B cell (primary cell): ENCODE results near the gene AFG3L2.

Experiments used
- CTCF ChIP-seq: fragments of 200-600 bp; IDR thresholded peaks from one replicate; pipeline ENCODE4 v1.8.0; 2022; ENCODE audit warnings: antibody characterized with exemption, mild to moderate bottlenecking
- EZH2 ChIP-seq: IDR thresholded peaks from 2 replicates; pipeline ENCODE4 v1.6.1; 2012; ENCODE audit warnings: borderline replicate concordance, low read depth, mild to moderate bottlenecking, moderate library complexity, low read length; ENCODE audit not compliant: insufficient read depth, poor library complexity, severe bottlenecking

DNA sequence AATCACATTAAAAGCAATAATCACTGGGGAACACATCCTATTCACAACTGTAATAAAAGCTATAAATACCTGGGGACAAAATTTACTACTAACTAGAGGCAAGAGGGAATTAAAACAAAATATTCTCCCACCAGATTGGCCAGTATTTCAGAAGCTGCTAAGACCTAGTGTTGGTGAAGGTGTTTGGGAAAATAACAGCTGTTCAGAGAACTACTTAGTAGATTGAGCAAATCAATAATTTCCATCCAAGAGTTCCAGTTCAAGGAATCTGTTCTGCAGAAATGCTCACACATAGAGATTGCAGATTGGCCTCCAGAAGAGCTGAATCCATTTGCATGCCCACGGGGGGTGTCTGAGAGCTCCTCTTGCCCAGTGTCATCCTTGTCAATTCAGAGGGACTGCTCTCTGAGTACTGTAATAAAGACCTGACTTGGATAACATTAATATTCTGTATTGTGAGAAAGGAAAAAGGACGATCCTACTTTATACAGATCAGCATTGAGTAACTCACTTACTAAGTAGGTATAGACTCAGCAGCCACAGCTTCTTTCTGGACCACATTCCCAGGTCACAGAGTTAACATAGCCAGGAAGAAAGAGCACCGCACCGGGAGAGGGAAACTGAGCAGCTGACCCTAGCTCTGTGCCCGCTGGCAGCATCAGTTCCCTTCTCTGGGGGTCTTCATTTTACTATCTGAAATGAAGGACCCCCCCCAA is 63.3 kb downstream of the AFG3L2 start:
- no peak for TF ChIP-seq CTCF
- no peak for TF ChIP-seq EZH2
